Keratinocyte (primary cell): Measurements from ENCODE around the gene ITPR2. TPM values are rescaled to one million over a fixed set of nuclear protein-coding genes. Genes with fewer than 3 reads are reported as not detected.

Experiments
- DNase-seq: peaks from one replicate; pipeline ENCODE4 v3.0.0-alpha.2; 2011; ENCODE audit warnings: low read depth, missing footprints, low spot score
- FAIRE-seq: peaks from 2 replicates; lab custom pipeline; 2011; peaks lifted over from hg19 to GRCh38; lab: Jason Lieb, UNC
- H2AFZ ChIP-seq: 2 replicates; pipeline ENCODE4 v1.6.0; 2012; ENCODE audit warnings: low read length, control low read depth, inconsistent platforms; ENCODE audit not compliant: control insufficient read depth
- H3K27ac ChIP-seq: 2 replicates; pipeline ENCODE4 v1.5.1; 2011; ENCODE audit warnings: low read length; ENCODE audit not compliant: control insufficient read depth, insufficient read depth
- H3K27me3 ChIP-seq: 3 replicates; pipeline ENCODE4 v1.6.0; 2011; ENCODE audit warnings: low read length; ENCODE audit not compliant: control insufficient read depth, insufficient read depth; ENCODE audit errors: extremely low read depth
- H3K36me3 ChIP-seq, 2 experiments: 2 replicates in 1 of 2; 3 replicates in 1 of 2; pipeline ENCODE4 v1.5.1; 2011; ENCODE audit warnings: low read length in 2 of 2, mild to moderate bottlenecking in 1 of 2; ENCODE audit not compliant: control insufficient read depth in 2 of 2, insufficient read depth in 2 of 2; ENCODE audit errors: extremely low read depth in 1 of 2
- H3K4me1 ChIP-seq: 3 replicates; pipeline ENCODE4 v1.5.1; 2011; ENCODE audit warnings: low read length; ENCODE audit not compliant: control insufficient read depth, insufficient read depth; ENCODE audit errors: extremely low read depth
- H3K4me2 ChIP-seq: 3 replicates; pipeline ENCODE4 v1.6.0; 2011; ENCODE audit warnings: low read depth, low read length; ENCODE audit not compliant: control insufficient read depth, insufficient read depth; ENCODE audit errors: extremely low read depth
- H3K4me3 ChIP-seq, 3 experiments: fragments of 200-600 bp in 1 of 3; sonication (generic) in 1 of 3; 2 replicates in 2 of 3; 3 replicates in 1 of 3; pipeline ENCODE4 v1.5.1; 2011 to 2016; ENCODE audit warnings: low read length in 3 of 3, mild to moderate bottlenecking in 3 of 3, control low read depth in 2 of 3, inconsistent platforms in 1 of 3, low read depth in 1 of 3, mixed read lengths in 1 of 3, mixed run types in 1 of 3, moderate library complexity in 1 of 3; ENCODE audit not compliant: control insufficient read depth in 2 of 3, insufficient read depth in 2 of 3; ENCODE audit errors: extremely low read depth in 1 of 3
- H3K79me2 ChIP-seq: 2 replicates; pipeline ENCODE4 v1.6.0; 2012; ENCODE audit warnings: low read length; ENCODE audit not compliant: control insufficient read depth, insufficient read depth
- H3K9ac ChIP-seq: 3 replicates; pipeline ENCODE4 v1.6.0; 2011; ENCODE audit warnings: low read length; ENCODE audit not compliant: control insufficient read depth, insufficient read depth; ENCODE audit errors: extremely low read depth
- H3K9me1 ChIP-seq: 3 replicates; pipeline ENCODE4 v1.6.0; 2011; ENCODE audit warnings: low read length; ENCODE audit not compliant: control insufficient read depth, insufficient read depth; ENCODE audit errors: extremely low read depth
- H3K9me3 ChIP-seq: 2 replicates; pipeline ENCODE4 v1.5.1; 2012; ENCODE audit warnings: low read depth, low read length; ENCODE audit not compliant: control insufficient read depth
- H4K20me1 ChIP-seq: 3 replicates; pipeline ENCODE4 v1.6.0; 2011; ENCODE audit warnings: low read length; ENCODE audit not compliant: control insufficient read depth, insufficient read depth; ENCODE audit errors: extremely low read depth
- EZH2 ChIP-seq: IDR thresholded peaks from one replicate; pipeline ENCODE4 v1.6.1; 2012; ENCODE audit warnings: inconsistent platforms, mild to moderate bottlenecking, low read length, moderate library complexity
- dilution Hi-C: fragments of 300-500 bp; cut with MboI; formaldehyde crosslinking; loops from one replicate; pipeline ENCODE4 v1.7.0; 2020; ENCODE audit warnings: low sequenced_read_pairs; ENCODE audit not compliant: extremely low pct_ligation_motif_present
- polyA plus RNA-seq, 5 experiments: library from polyadenylated mRNA; depleted of rRNA in 3 of 5; stranded (reverse) in 3 of 5; stranded (forward) in 1 of 5; unstranded in 1 of 5; fragments of >200 nt; gene quantifications; 1 replicate in 1 of 5; 2 replicates in 3 of 5; 3 replicates in 1 of 5; pipeline versions ENCODE4 v1.2.1 to v1.2.3, GENCODE V29; 2011 to 2012; ENCODE audit warnings: missing spikeins in 2 of 5, low read depth in 1 of 5, low replicate concordance in 1 of 5
- TF ChIP-seq, protein P1 (sequence below), 3 experiments: IDR thresholded peaks in 1 of 3; conservative IDR thresholded peaks in 1 of 3; optimal IDR thresholded peaks in 1 of 3; 2 replicates in 2 of 3; 3 replicates in 1 of 3; pipeline versions ENCODE3 to v1.5.1; 2011; ENCODE audit warnings: low read length in 3 of 3, mild to moderate bottlenecking in 3 of 3, moderate library complexity in 2 of 3, control low read depth in 1 of 3, inconsistent platforms in 1 of 3; ENCODE audit not compliant: insufficient read depth in 2 of 3; ENCODE audit errors: extremely low read depth in 1 of 3

The ITPR2 gene
- polyA plus RNA-seq, 1 donor (not counting 4 experiments of a cell fraction or from before 2014, with no cell fraction given): 7.6 TPM

GRCh38 chr12:26870491-26871419 lies 37.8 kb upstream of the ITPR2 start:
- H3K27ac ChIP-seq: no peak overlapping the region
- peak overlapping the region; percentile 56 for H3K4me2 ChIP-seq
- no peak for DNase-seq

GRCh38 chr12:26869908-26870459 lies 37.0 kb upstream of the ITPR2 start:
- Histone ChIP-seq H3K4me2 (peak overlapping the region; percentile 56), H2AFZ (peak overlapping the region; percentile 53), H3K4me3 (peak overlapping the region in 1 of 3 experiments; percentile 16), H4K20me1 (no peaks in the 10 kb centered on the region), H3K27me3 (no peaks in the 10 kb centered on the region), H3K9ac (no peak overlapping the region), H3K79me2 (no peaks in the 10 kb centered on the region), H3K36me3 (no peaks in the 10 kb centered on the region), H3K27ac (no peak overlapping the region), H3K9me1 (no peaks in the 10 kb centered on the region), H3K4me1 (peaks cover 13% of the 10 kb centered on the region), H3K9me3 (no peaks in the 10 kb centered on the region)
- no peak for FAIRE-seq
- dilution Hi-C loops: no loop called here
- no peak for DNase-seq
- TF ChIP-seq, protein P1, sequence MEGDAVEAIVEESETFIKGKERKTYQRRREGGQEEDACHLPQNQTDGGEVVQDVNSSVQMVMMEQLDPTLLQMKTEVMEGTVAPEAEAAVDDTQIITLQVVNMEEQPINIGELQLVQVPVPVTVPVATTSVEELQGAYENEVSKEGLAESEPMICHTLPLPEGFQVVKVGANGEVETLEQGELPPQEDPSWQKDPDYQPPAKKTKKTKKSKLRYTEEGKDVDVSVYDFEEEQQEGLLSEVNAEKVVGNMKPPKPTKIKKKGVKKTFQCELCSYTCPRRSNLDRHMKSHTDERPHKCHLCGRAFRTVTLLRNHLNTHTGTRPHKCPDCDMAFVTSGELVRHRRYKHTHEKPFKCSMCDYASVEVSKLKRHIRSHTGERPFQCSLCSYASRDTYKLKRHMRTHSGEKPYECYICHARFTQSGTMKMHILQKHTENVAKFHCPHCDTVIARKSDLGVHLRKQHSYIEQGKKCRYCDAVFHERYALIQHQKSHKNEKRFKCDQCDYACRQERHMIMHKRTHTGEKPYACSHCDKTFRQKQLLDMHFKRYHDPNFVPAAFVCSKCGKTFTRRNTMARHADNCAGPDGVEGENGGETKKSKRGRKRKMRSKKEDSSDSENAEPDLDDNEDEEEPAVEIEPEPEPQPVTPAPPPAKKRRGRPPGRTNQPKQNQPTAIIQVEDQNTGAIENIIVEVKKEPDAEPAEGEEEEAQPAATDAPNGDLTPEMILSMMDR (optimal IDR thresholded peaks at IDR 0.05 in 1 of 3, IDR thresholded peaks at IDR 0.05 in 1 of 3, conservative IDR thresholded peaks at IDR 0.05 in 1 of 3; ENCODE audit: extremely low read depth in 1 of 3, insufficient read depth in 2 of 3, low read length in 3 of 3): no peak
- TF ChIP-seq EZH2: no peak

More at GRCh38 chr12:26870491-26871419, 37.8 kb upstream of the ITPR2 start:
- Histone ChIP-seq H3K4me3 (peak overlapping the region in 2 of 3 experiments; percentile 16 to 22), H4K20me1 (no peaks in the 10 kb centered on the region), H3K9ac (no peak overlapping the region), H3K27me3 (no peaks in the 10 kb centered on the region), H3K79me2 (no peaks in the 10 kb centered on the region), H3K9me1 (no peaks in the 10 kb centered on the region), H3K9me3 (no peaks in the 10 kb centered on the region), H3K4me1 (peaks cover 13% of the 10 kb centered on the region), H3K36me3 (no peaks in the 10 kb centered on the region), H2AFZ (no peak overlapping the region)
- FAIRE-seq: peak; percentile 55
- TF ChIP-seq, protein P1 (optimal IDR thresholded peaks at IDR 0.05 in 1 of 3, IDR thresholded peaks at IDR 0.05 in 1 of 3, conservative IDR thresholded peaks at IDR 0.05 in 1 of 3; ENCODE audit: extremely low read depth in 1 of 3, insufficient read depth in 2 of 3, low read length in 3 of 3): no peak
- TF ChIP-seq EZH2: no peak
- dilution Hi-C loops: no loop called here
